HepG2 (cell line): ENCODE data around the gene CPLANE2.

ENCODE experiments used
- FOXK1 ChIP-seq: sonication (generic); formaldehyde crosslinking; IDR thresholded peaks from 2 replicates; pipeline ENCODE4 v1.4.0; 2020; ENCODE audit warnings: low read depth, missing genetic modification reagents, borderline replicate concordance
- KLF13 ChIP-seq: sonication (generic); formaldehyde crosslinking; IDR thresholded peaks from 2 replicates; pipeline ENCODE4 v1.4.0; 2020; ENCODE audit warnings: mild to moderate bottlenecking, missing genetic modification reagents
- MTA3 ChIP-seq: sonication (generic); formaldehyde crosslinking; IDR thresholded peaks from 2 replicates; pipeline ENCODE4 v1.4.0; 2020; ENCODE audit warnings: missing genetic modification reagents
- TF ChIP-seq, protein P1 (sequence below): sonication (generic); formaldehyde crosslinking; IDR thresholded peaks from 2 replicates; pipeline ENCODE4 v1.9.0; 2021; ENCODE audit warnings: missing genetic modification reagents, mild to moderate bottlenecking, borderline replicate concordance
- TF ChIP-seq, protein P2 (sequence below): sonication (generic); formaldehyde crosslinking; IDR thresholded peaks from 2 replicates; pipeline ENCODE4 v1.5.0; 2020; ENCODE audit warnings: mild to moderate bottlenecking, missing genetic modification reagents, moderate library complexity

DNA sequence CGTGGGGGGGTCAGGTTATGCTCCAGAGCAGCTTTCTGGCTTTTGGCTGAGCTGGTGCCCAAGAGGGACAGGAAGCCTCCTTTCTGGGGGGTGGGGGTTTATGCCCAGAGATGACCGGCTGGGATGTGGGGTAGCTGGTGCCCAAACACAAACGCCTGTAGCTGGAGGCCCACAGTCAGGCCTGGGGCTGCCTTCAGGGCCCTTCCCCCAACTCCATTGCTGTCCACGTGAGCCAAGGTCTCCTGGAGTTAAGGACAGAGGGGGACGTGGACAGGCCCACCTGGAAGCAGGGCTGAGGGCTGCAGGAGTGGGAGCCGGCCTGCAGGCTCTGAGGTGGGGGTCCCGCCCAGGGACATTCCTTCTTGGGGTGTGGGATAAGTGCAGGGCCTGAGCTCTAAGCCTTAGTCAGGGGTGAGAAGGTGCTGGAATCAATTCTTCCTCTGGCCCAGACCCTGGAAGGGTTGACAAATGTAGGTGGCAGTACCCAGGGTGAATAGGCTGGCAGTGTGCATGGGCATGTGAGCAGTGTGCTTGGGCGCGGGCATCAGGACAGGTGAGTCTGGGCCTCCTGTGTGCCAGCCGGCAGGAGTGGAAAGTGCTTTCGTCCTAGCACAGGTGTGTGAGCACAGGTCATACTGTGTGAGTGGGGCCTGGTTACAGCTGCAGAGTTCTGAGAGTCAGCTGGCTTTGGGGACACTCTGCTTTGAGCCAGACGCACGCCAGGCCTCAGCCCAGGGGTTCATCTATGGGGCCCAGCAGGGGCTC, 6.8 kb downstream of the CPLANE2 start:
- TF ChIP-seq, protein P1, sequence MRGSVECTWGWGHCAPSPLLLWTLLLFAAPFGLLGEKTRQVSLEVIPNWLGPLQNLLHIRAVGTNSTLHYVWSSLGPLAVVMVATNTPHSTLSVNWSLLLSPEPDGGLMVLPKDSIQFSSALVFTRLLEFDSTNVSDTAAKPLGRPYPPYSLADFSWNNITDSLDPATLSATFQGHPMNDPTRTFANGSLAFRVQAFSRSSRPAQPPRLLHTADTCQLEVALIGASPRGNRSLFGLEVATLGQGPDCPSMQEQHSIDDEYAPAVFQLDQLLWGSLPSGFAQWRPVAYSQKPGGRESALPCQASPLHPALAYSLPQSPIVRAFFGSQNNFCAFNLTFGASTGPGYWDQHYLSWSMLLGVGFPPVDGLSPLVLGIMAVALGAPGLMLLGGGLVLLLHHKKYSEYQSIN (CRISPR knock-in tag), result no peak
- no peak for TF ChIP-seq MTA3 (CRISPR knock-in tag)
- TF ChIP-seq, protein P2, sequence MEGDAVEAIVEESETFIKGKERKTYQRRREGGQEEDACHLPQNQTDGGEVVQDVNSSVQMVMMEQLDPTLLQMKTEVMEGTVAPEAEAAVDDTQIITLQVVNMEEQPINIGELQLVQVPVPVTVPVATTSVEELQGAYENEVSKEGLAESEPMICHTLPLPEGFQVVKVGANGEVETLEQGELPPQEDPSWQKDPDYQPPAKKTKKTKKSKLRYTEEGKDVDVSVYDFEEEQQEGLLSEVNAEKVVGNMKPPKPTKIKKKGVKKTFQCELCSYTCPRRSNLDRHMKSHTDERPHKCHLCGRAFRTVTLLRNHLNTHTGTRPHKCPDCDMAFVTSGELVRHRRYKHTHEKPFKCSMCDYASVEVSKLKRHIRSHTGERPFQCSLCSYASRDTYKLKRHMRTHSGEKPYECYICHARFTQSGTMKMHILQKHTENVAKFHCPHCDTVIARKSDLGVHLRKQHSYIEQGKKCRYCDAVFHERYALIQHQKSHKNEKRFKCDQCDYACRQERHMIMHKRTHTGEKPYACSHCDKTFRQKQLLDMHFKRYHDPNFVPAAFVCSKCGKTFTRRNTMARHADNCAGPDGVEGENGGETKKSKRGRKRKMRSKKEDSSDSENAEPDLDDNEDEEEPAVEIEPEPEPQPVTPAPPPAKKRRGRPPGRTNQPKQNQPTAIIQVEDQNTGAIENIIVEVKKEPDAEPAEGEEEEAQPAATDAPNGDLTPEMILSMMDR, result no peak
- no peak for TF ChIP-seq KLF13
- TF ChIP-seq FOXK1 (CRISPR knock-in tag), result no peak
